ENCODE measurements around the gene POLR2M.

The POLR2M gene

GRCh38 chr15:57706405-57707209, at the start of gene POLR2M:
POLR2M (plus strand) TSS chr15:57706714; CDS start chr15:57706843, 129 bp downstream.
- DNase-seq (ENCODE audit: low read depth), result peak; percentile 81

GRCh38 chr15:57657619-57658018, 48.9 kb upstream of the POLR2M start:
- no peak for DNase-seq (ENCODE audit: low read depth)

- DNase-seq (ENCODE audit: low read depth), result no peak
Measured at GRCh38 chr15:57662091-57662744, 44.3 kb upstream of the POLR2M start.

GRCh38 chr15:57662802-57663201, 43.7 kb upstream of the POLR2M start:
- no peak for DNase-seq (ENCODE audit: low read depth)

GRCh38 chr15:57663262-57663661, 43.3 kb upstream of the POLR2M start:
- no peak for DNase-seq (ENCODE audit: low read depth)

GRCh38 chr15:57665194-57665593, 41.3 kb upstream of the POLR2M start:
- DNase-seq (ENCODE audit: low read depth), result no peak

- DNase-seq (ENCODE audit: low read depth), result no peak
Measured at GRCh38 chr15:57665939-57666338, 40.6 kb upstream of the POLR2M start.

GRCh38 chr15:57667171-57667849, 39.2 kb upstream of the POLR2M start:
- DNase-seq (ENCODE audit: low read depth), result no peak

- no peak for DNase-seq (ENCODE audit: low read depth)
Measured at GRCh38 chr15:57668016-57668415, 38.5 kb upstream of the POLR2M start.

GRCh38 chr15:57671636-57672035, 34.9 kb upstream of the POLR2M start:
- DNase-seq (ENCODE audit: low read depth), result no peak

- no peak for DNase-seq (ENCODE audit: low read depth)
Measured at GRCh38 chr15:57675481-57676181, 30.9 kb upstream of the POLR2M start.

GRCh38 chr15:57676585-57676984, 29.9 kb upstream of the POLR2M start:
- no peak for DNase-seq (ENCODE audit: low read depth)

- no peak for DNase-seq (ENCODE audit: low read depth)
Measured at GRCh38 chr15:57677204-57677603, 29.3 kb upstream of the POLR2M start.

- no peak for DNase-seq (ENCODE audit: low read depth)
Measured at GRCh38 chr15:57680021-57680420, 26.5 kb upstream of the POLR2M start.

- DNase-seq (ENCODE audit: low read depth), result no peak
Measured at GRCh38 chr15:57681011-57681410, 25.5 kb upstream of the POLR2M start.

- no peak for DNase-seq (ENCODE audit: low read depth)
Measured at GRCh38 chr15:57683481-57683880, 23.0 kb upstream of the POLR2M start.

- DNase-seq (ENCODE audit: low read depth), result no peak
Measured at GRCh38 chr15:57684491-57685151, 21.9 kb upstream of the POLR2M start.

GRCh38 chr15:57685306-57686095, 21.0 kb upstream of the POLR2M start:
- DNase-seq (ENCODE audit: low read depth), result no peak

- no peak for DNase-seq (ENCODE audit: low read depth)
Measured at GRCh38 chr15:57686657-57687056, 19.9 kb upstream of the POLR2M start.

- DNase-seq (ENCODE audit: low read depth), result no peak
Measured at GRCh38 chr15:57690341-57690966, 16.1 kb upstream of the POLR2M start.

GRCh38 chr15:57691082-57691481, 15.4 kb upstream of the POLR2M start:
- DNase-seq (ENCODE audit: low read depth), result no peak

Measured in stimulated activated CD8-positive, alpha-beta memory T cell treated with anti-CD3 and anti-CD28 coated beads, Interleukin-12 subunit alpha, Interleukin-12 subunit beta, amount 100 ng/mL, for 1 hour (primary cell).